H9 (cell line): ENCODE data around the gene SLC25A42. TPM values are rescaled to one million over a fixed set of nuclear protein-coding genes. Genes with fewer than 3 reads are reported as not detected.
A peak's percentile ranks its signal among the peaks of the same experiment; 100 is the strongest.

ENCODE experiments used
- DNase-seq: peaks from one replicate; pipeline ENCODE4 v3.0.0-alpha.2; 2017
- H2AFZ ChIP-seq: one replicate; pipeline ENCODE4 v1.6.1; 2013; ENCODE audit warnings: mild to moderate bottlenecking, low read length, control low read depth, moderate library complexity
- H2AK5ac ChIP-seq: 2 replicates; pipeline ENCODE4 v1.6.1; 2013; ENCODE audit warnings: low read length, control low read depth, mixed read lengths; ENCODE audit not compliant: insufficient read length
- H2BK120ac ChIP-seq: one replicate; pipeline ENCODE4 v1.6.1; 2013; ENCODE audit warnings: low read depth, mild to moderate bottlenecking, low read length, control low read depth, inconsistent platforms; ENCODE audit not compliant: poor library complexity, severe bottlenecking
- H2BK12ac ChIP-seq: 2 replicates; pipeline ENCODE4 v1.6.1; 2013; ENCODE audit warnings: low read length, control low read depth, mixed read lengths, low read depth; ENCODE audit not compliant: insufficient read length
- H2BK15ac ChIP-seq: 2 replicates; pipeline ENCODE4 v1.6.1; 2013; ENCODE audit warnings: low read depth, low read length, control low read depth
- H2BK20ac ChIP-seq: one replicate; pipeline ENCODE4 v1.6.1; 2013; ENCODE audit warnings: low read depth, mild to moderate bottlenecking, low read length, control low read depth, inconsistent platforms; ENCODE audit not compliant: poor library complexity, severe bottlenecking
- H2BK5ac ChIP-seq: 2 replicates; pipeline ENCODE4 v1.6.1; 2013; ENCODE audit warnings: low read length, control low read depth, mixed read lengths; ENCODE audit not compliant: insufficient read length
- H3K14ac ChIP-seq: 2 replicates; pipeline ENCODE4 v1.6.1; 2013; ENCODE audit warnings: low read length, control low read depth; ENCODE audit not compliant: insufficient read depth
- H3K18ac ChIP-seq: 2 replicates; pipeline ENCODE4 v1.6.1; 2013; ENCODE audit warnings: low read depth, mild to moderate bottlenecking, mixed read lengths, low read length, control low read depth; ENCODE audit not compliant: insufficient read length
- H3K23ac ChIP-seq: 2 replicates; pipeline ENCODE4 v1.6.1; 2013; ENCODE audit warnings: low read length, control low read depth, mixed read lengths, low read depth; ENCODE audit not compliant: insufficient read length
- H3K23me2 ChIP-seq: 2 replicates; pipeline ENCODE4 v1.6.1; 2013; ENCODE audit warnings: low read depth, mild to moderate bottlenecking, mixed read lengths, low read length, control low read depth; ENCODE audit not compliant: insufficient read length, poor library complexity, severe bottlenecking
- H3K27ac ChIP-seq: 2 replicates; pipeline ENCODE4 v1.5.1; 2013; ENCODE audit warnings: low read length, control low read depth, mixed read lengths, low read depth; ENCODE audit not compliant: insufficient read length
- H3K27me3 ChIP-seq: 2 replicates; pipeline ENCODE4 v1.6.1; 2013; ENCODE audit warnings: low read length, control low read depth, inconsistent platforms; ENCODE audit not compliant: insufficient read depth
- H3K4ac ChIP-seq: 2 replicates; pipeline ENCODE4 v1.6.1; 2013; ENCODE audit warnings: low read depth, mild to moderate bottlenecking, control low read depth, inconsistent platforms, low read length, moderate library complexity
- H3K4me1 ChIP-seq: 2 replicates; pipeline ENCODE4 v1.6.1; 2013; ENCODE audit warnings: low read length, control low read depth, inconsistent platforms; ENCODE audit not compliant: insufficient read depth
- H3K4me2 ChIP-seq: 2 replicates; pipeline ENCODE4 v1.6.1; 2013; ENCODE audit warnings: low read length, control low read depth, mixed read lengths; ENCODE audit not compliant: insufficient read length, insufficient read depth
- H3K56ac ChIP-seq: 2 replicates; pipeline ENCODE4 v1.6.1; 2013; ENCODE audit warnings: low read depth, mild to moderate bottlenecking, mixed read lengths, low read length, control low read depth; ENCODE audit not compliant: insufficient read length
- H3K79me1 ChIP-seq: 2 replicates; pipeline ENCODE4 v1.6.1; 2013; ENCODE audit warnings: low read depth, mild to moderate bottlenecking, moderate library complexity, low read length, control low read depth, inconsistent platforms; ENCODE audit not compliant: insufficient read depth, poor library complexity, severe bottlenecking
- H3K79me2 ChIP-seq: 2 replicates; pipeline ENCODE4 v1.6.1; 2013; ENCODE audit warnings: low read length, control low read depth, inconsistent platforms; ENCODE audit not compliant: insufficient read depth
- H3K9ac ChIP-seq: 2 replicates; pipeline ENCODE4 v1.6.1; 2013; ENCODE audit warnings: low read length, control low read depth, mixed read lengths; ENCODE audit not compliant: insufficient read length; ENCODE audit errors: extremely low read depth
- H3K9me3 ChIP-seq: one replicate; pipeline ENCODE4 v1.6.1; 2013; ENCODE audit warnings: low read depth, low read length, inconsistent platforms; ENCODE audit not compliant: control insufficient read depth
- H3T11ph ChIP-seq: one replicate; pipeline ENCODE4 v1.6.1; 2013; ENCODE audit warnings: mild to moderate bottlenecking, low read length, control low read depth, inconsistent platforms
- H4K20me1 ChIP-seq: one replicate; pipeline ENCODE4 v1.6.1; 2013; ENCODE audit not compliant: control insufficient read depth, insufficient read length, insufficient read depth
- H4K5ac ChIP-seq: 2 replicates; pipeline ENCODE4 v1.6.1; 2013; ENCODE audit warnings: low read depth, mild to moderate bottlenecking, mixed read lengths, low read length, control low read depth; ENCODE audit not compliant: insufficient read length
- H4K8ac ChIP-seq: replicated peaks from 2 replicates; pipeline ENCODE4 v1.6.1; 2013; ENCODE audit warnings: low read length, control low read depth, mixed read lengths, low read depth; ENCODE audit not compliant: insufficient read length
- H4K91ac ChIP-seq: 2 replicates; pipeline ENCODE4 v1.6.1; 2013; ENCODE audit warnings: low read depth, mild to moderate bottlenecking, moderate library complexity, mixed read lengths, low read length, control low read depth; ENCODE audit not compliant: insufficient read length
- H3K27ac Mint-ChIP-seq, 3 experiments: 2 replicates in 2 of 3; 3 replicates in 1 of 3; pipeline ENCODE4 v1.8.0; 2020 to 2021; ENCODE audit warnings: mixed read lengths in 3 of 3, mild to moderate bottlenecking in 1 of 3, moderate library complexity in 1 of 3
- H3K27me3 Mint-ChIP-seq: 2 replicates; pipeline ENCODE4 v1.8.0; 2021; ENCODE audit warnings: low read depth, mild to moderate bottlenecking, moderate library complexity, mixed read lengths
- H3K36me3 Mint-ChIP-seq, 3 experiments: 2 replicates in 2 of 3; 3 replicates in 1 of 3; pipeline ENCODE4 v1.8.0; 2020 to 2021; ENCODE audit warnings: low read depth in 3 of 3, mixed read lengths in 3 of 3; ENCODE audit not compliant: insufficient read depth in 1 of 3
- H3K4me1 Mint-ChIP-seq, 2 experiments: 2 replicates each; pipeline ENCODE4 v1.8.0; 2020; ENCODE audit warnings: mixed read lengths in 2 of 2
- H3K4me3 Mint-ChIP-seq, 2 experiments: 2 replicates in 1 of 2; 3 replicates in 1 of 2; pipeline ENCODE4 v1.8.0; 2020 to 2021; ENCODE audit warnings: mild to moderate bottlenecking in 2 of 2, mixed read lengths in 2 of 2, moderate library complexity in 1 of 2
- H3K9me3 Mint-ChIP-seq, 2 experiments: 2 replicates in 1 of 2; 3 replicates in 1 of 2; pipeline ENCODE4 v1.8.0; 2020; ENCODE audit warnings: mild to moderate bottlenecking in 2 of 2, mixed read lengths in 2 of 2, moderate library complexity in 1 of 2
- CTCF ChIP-seq: fragments of 200-600 bp; sonication (generic); conservative IDR thresholded peaks from 3 replicates; pipeline ENCODE4 v1.8.0; 2021; ENCODE audit warnings: antibody characterized with exemption, mild to moderate bottlenecking
- WGBS: extraction: QIAGEN DNeasy Blood & Tissue Kit; methylation state at CpG from one replicate; pipeline ENCODE4 v1.1.7; 2013; ENCODE audit warnings: missing lambda C conversion rate, low lambda C conversion rate, mixed read lengths; ENCODE audit not compliant: insufficient read length; ENCODE audit errors: extremely low coverage; 5-methylcytosine and 5-hydroxymethylcytosine counted together
- total RNA-seq: library from RNA; stranded (reverse); gene quantifications from 2 replicates; pipeline ENCODE4 v1.2.1, GENCODE V29; 2021

The SLC25A42 gene
- total RNA-seq, 1 experiment from 2014 or later, result 3.6 TPM

GRCh38 chr19:19032420-19033175, 31.2 kb upstream of the SLC25A42 start:
- Mint-ChIP-seq H3K4me3 (peak overlapping the region; percentile 82 to 94), H3K9me3 (peaks cover 9 to 11% of the 10 kb centered on the region in 2 experiments), H3K27ac (peak overlapping the region; percentile 77 to 91 (median 90)), H3K4me1 (peaks cover 10 to 15% of the 10 kb centered on the region in 2 experiments), H3K27me3 (no peaks in the 10 kb centered on the region), H3K36me3 (peaks cover 44 to 56% (median 55%) of the 10 kb centered on the region in 3 experiments)
- Histone ChIP-seq H3T11ph (no peak overlapping the region), H4K20me1 (no peaks in the 10 kb centered on the region), H3K23ac (no peak overlapping the region), H3K79me1 (peaks cover 14% of the 10 kb centered on the region), H2AK5ac (no peak overlapping the region), H3K9me3 (peaks cover under 1% of the 10 kb centered on the region), H2BK15ac (no peak overlapping the region), H3K14ac (peak overlapping the region; percentile 81; the same call in 1 of the 2 replicates), H4K5ac (no peak overlapping the region), H3K18ac (no peak overlapping the region), H2BK12ac (no peak overlapping the region), H3K23me2 (peaks cover 11% of the 10 kb centered on the region), H3K9ac (peak overlapping the region; percentile 73), H3K4me1 (no peaks in the 10 kb centered on the region), H2BK120ac (no peak overlapping the region), H4K91ac (no peak overlapping the region), H3K27ac (no peak overlapping the region), H4K8ac (no peak overlapping the region), H3K4me2 (peak overlapping the region; percentile 96), H2AFZ (no peak overlapping the region), H2BK20ac (no peak overlapping the region), H3K4ac (no peak overlapping the region), H2BK5ac (no peak overlapping the region), H3K56ac (no peak overlapping the region), H3K27me3 (no peaks in the 10 kb centered on the region), H3K79me2 (peaks cover 16% of the 10 kb centered on the region; the same call in 1 of the 2 replicates)
- no CpG with 5 or more reads among the region's 31 CpGs for WGBS
- DNase-seq, result peak; percentile 97
- 0 out of 3 replicates have a peak, but pooled peaks have one; percentile 13 for TF ChIP-seq CTCF
